ENCODE measurements around the gene P2RY6. TPM values are rescaled to one million over a fixed set of nuclear protein-coding genes. Genes with fewer than 3 reads are reported as not detected.

P2RY6 gene
- total and polyA plus RNA-seq, 2 of the 8 experiments (the other 6 are each of a cell fraction or from before 2014, with no cell fraction given): 0.15 TPM; not detected in 1

DNA sequence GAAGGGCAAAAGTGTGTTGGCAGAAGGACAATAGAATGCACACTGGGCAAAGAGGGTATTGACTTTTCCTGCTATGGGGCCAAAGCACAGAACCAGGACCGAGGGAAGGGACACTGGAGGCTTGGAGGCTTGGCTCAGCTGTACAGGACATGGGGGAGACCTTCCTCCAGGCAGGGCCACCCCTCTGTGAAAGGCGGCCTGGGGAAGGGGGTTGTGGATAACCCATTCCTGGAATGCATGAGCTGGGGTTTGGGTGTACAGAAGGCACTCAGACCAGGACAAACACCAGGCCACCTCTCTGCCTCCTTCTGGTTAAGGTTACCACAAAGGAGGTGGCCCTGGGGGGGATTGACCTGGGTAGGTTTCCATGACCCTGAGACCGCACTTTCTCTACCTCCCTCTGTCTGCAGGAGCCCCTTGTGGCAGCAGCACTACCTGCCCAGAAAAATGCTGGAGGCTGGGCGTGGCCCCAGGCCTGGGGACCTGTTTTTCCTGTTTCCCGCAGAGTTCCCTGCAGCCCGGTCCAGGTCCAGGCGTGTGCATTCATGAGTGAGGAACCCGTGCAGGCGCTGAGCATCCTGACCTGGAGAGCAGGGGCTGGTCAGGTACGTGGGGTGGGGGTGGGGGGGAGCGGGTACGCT lies 44.4 kb upstream of the P2RY6 start (continued):
- TF ChIP-seq SAP30 (IDR thresholded peaks at IDR 0.05; ENCODE audit: insufficient read depth, insufficient replicate concordance, low read length) (no peak), RAD21 (IDR thresholded peaks at IDR 0.05 in 1 of 2, conservative IDR thresholded peaks at IDR 0.05 in 1 of 2; ENCODE audit: low read depth in 2 of 2, low read length in 2 of 2) (peak; percentile 32 to 51; a peak in 3 of 4 replicates), CEBPB (IDR thresholded peaks at IDR 0.05; ENCODE audit: low read depth, low read length) (no peak), SIN3A (conservative IDR thresholded peaks at IDR 0.05 in 1 of 2, IDR thresholded peaks at IDR 0.05 in 1 of 2; ENCODE audit: low read depth in 1 of 2, low read length in 2 of 2) (no peak), CREB1 (IDR thresholded peaks at IDR 0.05) (0 out of 2 replicates have a peak, but pooled peaks have one; percentile 30), POLR2A (IDR thresholded peaks at IDR 0.05; ENCODE audit: control extremely low read depth in 1 of 2, low read depth in 2 of 2, low read length in 2 of 2) (0 out of 3 replicates have a peak, but pooled peaks of 1 of the 2 experiments have one; percentile 38), RBBP5 (IDR thresholded peaks at IDR 0.05; ENCODE audit: borderline replicate concordance, low read depth, low read length) (peak; percentile 50; the same call in 1 of the 2 replicates), SIRT6 (IDR thresholded peaks at IDR 0.05; ENCODE audit: low read length) (no peak), BACH1 (IDR thresholded peaks at IDR 0.05; ENCODE audit: low read length) (no peak), KDM4A (IDR thresholded peaks at IDR 0.05; ENCODE audit: low read depth, low read length, severe bottlenecking) (no peak), RFX5 (IDR thresholded peaks at IDR 0.05; ENCODE audit: borderline replicate concordance, low read depth, low read length) (no peak), SUZ12 (IDR thresholded peaks at IDR 0.05; ENCODE audit: low read length) (no peak), EP300 (IDR thresholded peaks at IDR 0.05; ENCODE audit: borderline replicate concordance in 1 of 2, low read depth in 2 of 2, low read length in 2 of 2) (no peak), TCF12 (IDR thresholded peaks at IDR 0.05; ENCODE audit: low read depth, low read length) (no peak), RNF2 (IDR thresholded peaks at IDR 0.05; ENCODE audit: borderline replicate concordance, low read depth, low read length, missing control alignments, poor library complexity, severe bottlenecking) (no peak), SRF (IDR thresholded peaks at IDR 0.05; ENCODE audit: low read depth, low read length) (no peak)
- TF ChIP-seq, protein P1, sequence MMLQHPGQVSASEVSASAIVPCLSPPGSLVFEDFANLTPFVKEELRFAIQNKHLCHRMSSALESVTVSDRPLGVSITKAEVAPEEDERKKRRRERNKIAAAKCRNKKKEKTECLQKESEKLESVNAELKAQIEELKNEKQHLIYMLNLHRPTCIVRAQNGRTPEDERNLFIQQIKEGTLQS (IDR thresholded peaks at IDR 0.05; ENCODE audit: insufficient read depth, low read depth, low read length): no peak

Data from H1 (cell line).